ENCODE data around the gene SOS1.

DNA sequence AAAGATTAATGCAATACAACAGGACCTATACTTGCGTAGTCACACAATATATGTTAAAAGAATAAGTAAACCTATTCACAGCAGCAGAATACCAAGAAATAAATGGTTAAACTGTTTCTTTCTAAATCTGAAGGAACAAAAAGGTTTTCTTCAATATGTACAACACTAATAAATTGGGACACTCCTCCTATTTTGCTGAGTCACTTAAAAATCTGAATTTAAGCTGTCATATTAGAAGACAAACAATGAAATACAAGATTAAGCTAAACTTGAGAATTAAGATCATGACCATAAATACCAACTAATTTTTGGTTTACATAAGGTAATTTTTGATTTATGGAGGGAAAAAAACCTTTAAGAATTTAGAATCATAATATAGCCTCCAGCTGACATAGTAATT is 138.4 kb downstream of the SOS1 start:
- TF ChIP-seq, protein P1, sequence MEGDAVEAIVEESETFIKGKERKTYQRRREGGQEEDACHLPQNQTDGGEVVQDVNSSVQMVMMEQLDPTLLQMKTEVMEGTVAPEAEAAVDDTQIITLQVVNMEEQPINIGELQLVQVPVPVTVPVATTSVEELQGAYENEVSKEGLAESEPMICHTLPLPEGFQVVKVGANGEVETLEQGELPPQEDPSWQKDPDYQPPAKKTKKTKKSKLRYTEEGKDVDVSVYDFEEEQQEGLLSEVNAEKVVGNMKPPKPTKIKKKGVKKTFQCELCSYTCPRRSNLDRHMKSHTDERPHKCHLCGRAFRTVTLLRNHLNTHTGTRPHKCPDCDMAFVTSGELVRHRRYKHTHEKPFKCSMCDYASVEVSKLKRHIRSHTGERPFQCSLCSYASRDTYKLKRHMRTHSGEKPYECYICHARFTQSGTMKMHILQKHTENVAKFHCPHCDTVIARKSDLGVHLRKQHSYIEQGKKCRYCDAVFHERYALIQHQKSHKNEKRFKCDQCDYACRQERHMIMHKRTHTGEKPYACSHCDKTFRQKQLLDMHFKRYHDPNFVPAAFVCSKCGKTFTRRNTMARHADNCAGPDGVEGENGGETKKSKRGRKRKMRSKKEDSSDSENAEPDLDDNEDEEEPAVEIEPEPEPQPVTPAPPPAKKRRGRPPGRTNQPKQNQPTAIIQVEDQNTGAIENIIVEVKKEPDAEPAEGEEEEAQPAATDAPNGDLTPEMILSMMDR (IDR thresholded peaks at IDR 0.05): no peak
- TF ChIP-seq POLR2A (IDR thresholded peaks at IDR 0.05): no peak

Data from uterus (tissue), 2 donors.